Mesenchymal stem cell (in vitro differentiated cells and primary cell): Measurements from ENCODE around the gene KIRREL3.

Experiments
- DNase-seq: peaks from one replicate; pipeline ENCODE4 v3.0.0-alpha.2; 2013
- H2AFZ ChIP-seq: one replicate; pipeline ENCODE4 v1.6.1; 2013; ENCODE audit warnings: low read depth, mild to moderate bottlenecking, control low read depth, inconsistent platforms, low read length, moderate library complexity
- H2AK5ac ChIP-seq: 2 replicates; pipeline ENCODE4 v1.6.1; 2013; ENCODE audit warnings: low read length, moderate library complexity, mild to moderate bottlenecking, inconsistent platforms; ENCODE audit not compliant: severe bottlenecking
- H2BK120ac ChIP-seq: one replicate; pipeline ENCODE4 v1.6.1; 2013; ENCODE audit warnings: low read depth, mild to moderate bottlenecking, inconsistent platforms, low read length, moderate library complexity
- H2BK12ac ChIP-seq, 2 experiments: one replicate each; pipeline ENCODE4 v1.6.1; 2013; ENCODE audit warnings: inconsistent platforms in 2 of 2, low read length in 2 of 2, mild to moderate bottlenecking in 2 of 2, moderate library complexity in 2 of 2, control low read depth in 1 of 2
- H2BK15ac ChIP-seq: one replicate; pipeline ENCODE4 v1.6.1; 2013; ENCODE audit warnings: mild to moderate bottlenecking, low read depth, inconsistent platforms; ENCODE audit not compliant: poor library complexity, severe bottlenecking
- H2BK5ac ChIP-seq: 2 replicates; pipeline ENCODE4 v1.6.1; 2013; ENCODE audit warnings: low read depth, mild to moderate bottlenecking, low read length, control low read depth, inconsistent platforms; ENCODE audit not compliant: poor library complexity, severe bottlenecking
- H3K14ac ChIP-seq, 2 experiments: one replicate each; pipeline ENCODE4 v1.6.1; 2013; ENCODE audit warnings: inconsistent platforms in 2 of 2, low read length in 2 of 2, control low read depth in 1 of 2, mild to moderate bottlenecking in 1 of 2, moderate library complexity in 1 of 2
- H3K18ac ChIP-seq, 2 experiments: one replicate each; pipeline ENCODE4 v1.6.1; 2013; ENCODE audit warnings: inconsistent platforms in 2 of 2, low read length in 2 of 2, control low read depth in 1 of 2, low read depth in 1 of 2, mild to moderate bottlenecking in 1 of 2
- H3K23ac ChIP-seq, 2 experiments: one replicate each; pipeline ENCODE4 v1.6.1; 2013; ENCODE audit warnings: inconsistent platforms in 2 of 2, low read length in 2 of 2, mild to moderate bottlenecking in 2 of 2, moderate library complexity in 2 of 2, control low read depth in 1 of 2
- H3K27ac ChIP-seq: 2 replicates; pipeline ENCODE4 v1.5.1; 2013; ENCODE audit warnings: mild to moderate bottlenecking, moderate library complexity, low read length, control low read depth, inconsistent platforms; ENCODE audit not compliant: poor library complexity, severe bottlenecking
- H3K27me3 ChIP-seq, 2 experiments: 2 replicates each; pipeline versions ENCODE4 v1.6.1 to v1.7.0; 2013; ENCODE audit warnings: low read length in 2 of 2, mild to moderate bottlenecking in 2 of 2, moderate library complexity in 2 of 2, control low read depth in 1 of 2, inconsistent platforms in 1 of 2; ENCODE audit not compliant: control insufficient read depth in 1 of 2, insufficient read depth in 1 of 2
- H3K36me3 ChIP-seq, 2 experiments: 2 replicates each; pipeline versions ENCODE4 v1.6.1 to v1.7.0; 2013; ENCODE audit warnings: low read length in 2 of 2, control low read depth in 1 of 2, inconsistent platforms in 1 of 2, low read depth in 1 of 2, mild to moderate bottlenecking in 1 of 2; ENCODE audit not compliant: insufficient read depth in 2 of 2, control insufficient read depth in 1 of 2
- H3K4ac ChIP-seq, 2 experiments: one replicate each; pipeline ENCODE4 v1.6.1; 2013; ENCODE audit warnings: inconsistent platforms in 2 of 2, low read length in 2 of 2, mild to moderate bottlenecking in 2 of 2, moderate library complexity in 2 of 2, control low read depth in 1 of 2, low read depth in 1 of 2
- H3K4me1 ChIP-seq: 2 replicates; pipeline ENCODE4 v1.6.1; 2013; ENCODE audit warnings: low read depth, low read length, control low read depth; ENCODE audit not compliant: control insufficient read depth, insufficient read depth
- H3K4me2 ChIP-seq: 2 replicates; pipeline ENCODE4 v1.6.1; 2013; ENCODE audit warnings: low read length, mild to moderate bottlenecking, inconsistent platforms; ENCODE audit not compliant: poor library complexity, severe bottlenecking
- H3K4me3 ChIP-seq, 2 experiments: 2 replicates each; pipeline versions ENCODE4 v1.5.1 to v1.7.0; 2013; ENCODE audit warnings: low read length in 2 of 2, mild to moderate bottlenecking in 2 of 2, control low read depth in 1 of 2, low read depth in 1 of 2; ENCODE audit not compliant: insufficient read depth in 1 of 2
- H3K79me1 ChIP-seq: replicated peaks from 2 replicates; pipeline ENCODE4 v1.6.1; 2013; ENCODE audit warnings: mild to moderate bottlenecking, control low read depth, low read length, inconsistent platforms; ENCODE audit not compliant: poor library complexity, severe bottlenecking
- H3K9ac ChIP-seq: 2 replicates; pipeline ENCODE4 v1.7.0; 2013; ENCODE audit warnings: mild to moderate bottlenecking, low read length, moderate library complexity
- H3K9me3 ChIP-seq: 2 replicates; pipeline ENCODE4 v1.7.0; 2013; ENCODE audit warnings: mild to moderate bottlenecking, low read length; ENCODE audit not compliant: control insufficient read depth
- H4K8ac ChIP-seq: one replicate; pipeline ENCODE4 v1.6.1; 2013; ENCODE audit warnings: inconsistent platforms, mild to moderate bottlenecking, low read length, moderate library complexity
- H4K91ac ChIP-seq: one replicate; pipeline ENCODE4 v1.6.1; 2013; ENCODE audit warnings: mild to moderate bottlenecking, low read length, inconsistent platforms
- WGBS: methylation state at CpG from one replicate; pipeline ENCODE4 v1.1.7; 2013; ENCODE audit warnings: mixed read lengths; 5-methylcytosine and 5-hydroxymethylcytosine counted together

The KIRREL3 gene

DNA sequence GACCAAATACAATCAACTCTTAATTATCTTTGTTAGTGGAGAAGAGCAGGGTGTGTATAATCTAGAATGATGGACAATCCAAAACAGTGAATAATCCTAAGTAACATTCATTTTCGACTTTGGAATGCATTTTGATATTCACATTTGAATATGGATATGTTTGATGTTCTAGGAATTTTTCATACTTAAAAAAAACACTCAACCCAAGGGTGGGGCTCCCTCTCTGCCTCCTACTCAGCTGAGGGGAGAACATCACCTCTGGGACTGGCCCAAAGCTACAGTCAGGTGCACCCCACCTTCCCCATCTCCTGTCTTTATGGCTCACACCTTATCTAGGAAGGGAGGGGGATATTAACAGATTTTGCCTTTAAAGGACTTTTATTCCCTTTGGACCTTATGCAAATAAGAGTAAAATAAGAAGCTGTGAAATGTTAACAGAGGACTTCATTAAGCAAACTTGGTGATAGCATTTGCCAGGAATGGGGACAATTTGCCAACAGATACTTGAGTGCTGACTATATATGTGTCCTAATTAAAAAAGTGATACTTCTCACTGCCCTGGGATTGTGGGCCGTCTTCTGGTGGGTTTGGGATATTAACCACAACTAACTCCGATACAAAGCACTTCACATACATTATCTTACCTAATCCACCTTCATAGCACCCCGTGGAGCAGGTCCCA, 458.1 kb downstream of the KIRREL3 start:
- Histone ChIP-seq H3K4me2 (no peak overlapping the region), H2AK5ac (no peak overlapping the region), H2BK5ac (no peak overlapping the region), H3K4me1 (peaks cover 6% of the 10 kb centered on the region), H3K18ac (no peak overlapping the region), H4K91ac (no peak overlapping the region), H3K4me3 (no peak overlapping the region), H2BK12ac (no peak overlapping the region), H2BK120ac (no peak overlapping the region), H4K8ac (no peak overlapping the region), H3K23ac (no peak overlapping the region), H3K9ac (no peak overlapping the region), H3K14ac (no peak overlapping the region), H3K27me3 (peaks cover 20 to 70% of the 10 kb centered on the region in 2 experiments), H3K36me3 (peaks cover 0 to 5% of the 10 kb centered on the region in 2 experiments), H2AFZ (no peak overlapping the region), H3K9me3 (peaks cover 3% of the 10 kb centered on the region), H3K4ac (no peak overlapping the region), H2BK15ac (no peak overlapping the region), H3K79me1 (no peaks in the 10 kb centered on the region), H3K27ac (no peak overlapping the region)
- DNase-seq: no peak
- WGBS: 75% methylated on average over 3 of the region's 4 CpGs

DNA sequence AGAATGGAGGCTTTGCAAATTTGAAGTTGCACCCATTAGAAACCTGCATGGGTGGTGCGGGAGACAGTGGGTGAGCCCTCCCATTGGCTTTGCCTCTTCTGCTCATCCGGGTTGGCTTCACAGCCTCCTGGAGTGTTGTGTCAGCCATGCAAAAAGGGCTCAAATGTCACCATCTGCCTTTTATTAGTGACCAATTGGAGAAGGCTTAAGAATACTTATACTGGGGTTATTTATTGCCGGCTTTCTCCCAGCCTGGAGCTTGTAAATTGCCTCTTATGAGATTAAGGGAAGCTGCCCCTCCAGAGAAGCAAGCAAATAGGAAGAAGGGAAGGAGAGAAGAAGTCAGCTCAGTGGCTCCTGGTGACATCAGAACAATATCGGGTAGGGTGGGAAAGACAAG, 462.5 kb downstream of the KIRREL3 start:
- Histone ChIP-seq H2BK120ac (no peak overlapping the region), H3K4me2 (no peak overlapping the region), H4K91ac (no peak overlapping the region), H3K27me3 (peaks cover 4 to 61% of the 10 kb centered on the region in 2 experiments), H2AFZ (no peak overlapping the region), H3K18ac (no peak overlapping the region), H3K27ac (no peak overlapping the region), H2BK12ac (no peak overlapping the region), H2BK5ac (no peak overlapping the region), H3K14ac (no peak overlapping the region), H2BK15ac (no peak overlapping the region), H3K9ac (no peak overlapping the region), H2AK5ac (no peak overlapping the region), H3K4ac (no peak overlapping the region), H3K4me3 (no peak overlapping the region), H3K9me3 (peaks cover 3% of the 10 kb centered on the region), H3K79me1 (no peaks in the 10 kb centered on the region), H3K36me3 (peaks cover 0 to 5% of the 10 kb centered on the region in 2 experiments), H4K8ac (no peak overlapping the region), H3K4me1 (no peaks in the 10 kb centered on the region), H3K23ac (no peak overlapping the region)
- no peak for DNase-seq
- WGBS: 66% methylated on average over 4 of the region's 4 CpGs

- no peak overlapping the region for H3K4me2 ChIP-seq
- no peak overlapping the region for H3K27ac ChIP-seq
- peaks cover 3% of the 10 kb centered on the region for H3K9me3 ChIP-seq
- H4K91ac ChIP-seq: no peak overlapping the region
- no peak overlapping the region for H3K9ac ChIP-seq
- no peak overlapping the region for H3K18ac ChIP-seq
- no peaks in the 10 kb centered on the region for H3K4me1 ChIP-seq
- no peak overlapping the region for H2BK5ac ChIP-seq
- no peak overlapping the region for H2BK12ac ChIP-seq
- no peak overlapping the region for H2AFZ ChIP-seq
- no peak overlapping the region for H3K23ac ChIP-seq
- H3K27me3 ChIP-seq: peaks cover 0 to 55% of the 10 kb centered on the region in 2 experiments
- DNase-seq: no peak
- no peak overlapping the region for H2BK15ac ChIP-seq
- WGBS: 95% methylated on average over 4 of the region's 4 CpGs
- H4K8ac ChIP-seq: no peak overlapping the region
- no peak overlapping the region for H2AK5ac ChIP-seq
- no peaks in the 10 kb centered on the region for H3K79me1 ChIP-seq
- H3K4me3 ChIP-seq: no peak overlapping the region
- H3K36me3 ChIP-seq: peaks cover 0 to 5% of the 10 kb centered on the region in 2 experiments
- H3K14ac ChIP-seq: no peak overlapping the region
- H3K4ac ChIP-seq: no peak overlapping the region
- H2BK120ac ChIP-seq: no peak overlapping the region
Measured at GRCh38 chr11:126537492-126537891, 463.1 kb downstream of the KIRREL3 start.

- Histone ChIP-seq H2BK15ac (no peak overlapping the region), H3K4me3 (no peak overlapping the region), H3K9me3 (peaks cover 1% of the 10 kb centered on the region), H3K23ac (no peak overlapping the region), H3K4me1 (no peaks in the 10 kb centered on the region), H3K27ac (no peak overlapping the region), H3K79me1 (no peaks in the 10 kb centered on the region), H2BK5ac (no peak overlapping the region), H2AFZ (no peak overlapping the region), H2BK120ac (no peak overlapping the region), H3K4ac (no peak overlapping the region), H3K4me2 (no peak overlapping the region), H2AK5ac (no peak overlapping the region), H3K27me3 (peaks cover 0 to 29% of the 10 kb centered on the region in 2 experiments), H4K91ac (no peak overlapping the region), H3K9ac (no peak overlapping the region), H3K14ac (no peak overlapping the region), H3K36me3 (no peaks in the 10 kb centered on the region), H3K18ac (no peak overlapping the region), H2BK12ac (no peak overlapping the region), H4K8ac (no peak overlapping the region)
- 88% methylated on average over 17 of the region's 17 CpGs for WGBS
- no peak for DNase-seq
Measured at GRCh38 chr11:126534141-126534805, 466.3 kb downstream of the KIRREL3 start.
